Esophagus muscularis mucosa (tissue), 4 donors: ENCODE data around the gene CAPZA2. TPM values are rescaled to one million over a fixed set of nuclear protein-coding genes. Genes with fewer than 3 reads are reported as not detected.

Experiments
- DNase-seq: peaks from one replicate; pipeline ENCODE4 v3.0.0-alpha.2; 2017; ENCODE audit errors: extremely low spot score
- H3K27ac ChIP-seq, 4 donors: fragments of 200-600 bp; sonication (generic); replicated peaks in 1 of 4; 1 replicate in 3 of 4; 2 replicates in 1 of 4; pipeline ENCODE4 v1.5.1; 2016 to 2019; ENCODE audit warnings: mild to moderate bottlenecking in 1 of 4
- H3K27me3 ChIP-seq, 4 donors: fragments of 200-600 bp; sonication (generic); one replicate each; pipeline versions ENCODE4 v1.5.1 to v1.6.0; 2016 to 2019
- H3K36me3 ChIP-seq, 4 donors: fragments of 200-600 bp; sonication (generic); one replicate each; pipeline ENCODE4 v1.5.1; 2016 to 2019
- H3K4me1 ChIP-seq, 4 donors: fragments of 200-600 bp; sonication (generic); one replicate each; pipeline ENCODE4 v1.5.1; 2016 to 2019
- H3K4me3 ChIP-seq, 4 donors: fragments of 200-600 bp; sonication (generic); 1 replicate in 2 of 4; 2 replicates in 2 of 4; pipeline ENCODE4 v1.5.1; 2016 to 2019; ENCODE audit warnings: mild to moderate bottlenecking in 4 of 4, moderate library complexity in 1 of 4
- H3K9me3 ChIP-seq, 4 donors: fragments of 200-600 bp; sonication (generic); 1 replicate in 3 of 4; 2 replicates in 1 of 4; pipeline ENCODE4 v1.5.1; 2016 to 2019
- CTCF ChIP-seq, 3 experiments: fragments of 200-600 bp in 2 of 3; fragments of 450-650 bp in 1 of 3; sonication (generic) in 2 of 3; IDR thresholded peaks; one replicate each; pipeline ENCODE4 v1.5.1; 2017 to 2019; ENCODE audit warnings: antibody characterized with exemption in 3 of 3, mild to moderate bottlenecking in 2 of 3, moderate library complexity in 1 of 3
- EP300 ChIP-seq: sonication (generic); formaldehyde crosslinking; IDR thresholded peaks from one replicate; pipeline ENCODE4 v1.6.1; 2017; ENCODE audit warnings: antibody characterized with exemption
- POLR2A ChIP-seq: fragments of 450-650 bp; IDR thresholded peaks from one replicate; pipeline ENCODE4 v1.6.1; 2017; ENCODE audit warnings: antibody characterized with exemption, moderate library complexity, mild to moderate bottlenecking, low read depth
- POLR2AphosphoS5 ChIP-seq, 2 donors: sonication (generic); formaldehyde crosslinking; IDR thresholded peaks; one replicate each; pipeline ENCODE4 v1.6.1; 2017; ENCODE audit warnings: antibody characterized with exemption in 2 of 2
- WGBS: methylation state at CpG from one replicate; pipeline ENCODE4 v1.1.5; 2018; 5-methylcytosine and 5-hydroxymethylcytosine counted together
- intact Hi-C: fragments of 100-400 bp; cut with DNase I; formaldehyde crosslinking; loops from one replicate; pipeline ENCODE4 v1.15.1; 2023
- total RNA-seq, 4 donors: library from RNA; depleted of rRNA; stranded (reverse); fragments of >200 nt; gene quantifications; one replicate each; pipeline versions ENCODE4 v1.1.0 to v1.2.1, GENCODE V29; 2016

CAPZA2 gene
- total RNA-seq, 4 donors from 2014 or later: 167 to 223 (median 195) TPM

GRCh38 chr7:116966601-116967000 lies 104.2 kb downstream of the CAPZA2 start:
- intact Hi-C loops: no loop called here
- TF ChIP-seq CTCF (IDR thresholded peaks at IDR 0.05) (no peak), EP300 (no peak), POLR2A (no peak), POLR2AphosphoS5 (IDR thresholded peaks at IDR 0.05) (no peak)
- no peak overlapping the region for H3K4me3 ChIP-seq

GRCh38 chr7:116967254-116967922 lies 105.0 kb downstream of the CAPZA2 start:
- intact Hi-C loops: no loop called here
- no peaks in the 10 kb centered on the region for H3K9me3 ChIP-seq
- H3K4me1 ChIP-seq: peaks cover 6 to 13% (median 9%) of the 10 kb centered on the region in 4 donors
- DNase-seq: no peak
- H3K36me3 ChIP-seq: no peaks in the 10 kb centered on the region
- no peaks in the 10 kb centered on the region for H3K27me3 ChIP-seq
- no peak overlapping the region for H3K27ac ChIP-seq
- TF ChIP-seq POLR2A (no peak), EP300 (no peak), POLR2AphosphoS5 (IDR thresholded peaks at IDR 0.05) (no peak), CTCF (IDR thresholded peaks at IDR 0.05) (no peak)
- H3K4me3 ChIP-seq: no peak overlapping the region
- WGBS: 98% methylated on average over 5 of the region's 5 CpGs

More at GRCh38 chr7:116966601-116967000, 104.2 kb downstream of the CAPZA2 start:
- no peaks in the 10 kb centered on the region for H3K9me3 ChIP-seq
- peaks cover 6 to 13% (median 7%) of the 10 kb centered on the region in 4 donors for H3K4me1 ChIP-seq
- no peak overlapping the region for H3K27ac ChIP-seq
- H3K27me3 ChIP-seq: no peaks in the 10 kb centered on the region
- DNase-seq: no peak
- H3K36me3 ChIP-seq: no peaks in the 10 kb centered on the region

GRCh38 chr7:116967983-116968382 lies 105.6 kb downstream of the CAPZA2 start:
- H3K27me3 ChIP-seq: no peaks in the 10 kb centered on the region
- H3K4me1 ChIP-seq: peaks cover 6 to 13% (median 9%) of the 10 kb centered on the region in 4 donors
- WGBS: 84% methylated on average over 1 of the region's 1 CpG
- DNase-seq: no peak
- H3K9me3 ChIP-seq: no peaks in the 10 kb centered on the region
- no peak for TF ChIP-seq EP300
- no peak for TF ChIP-seq POLR2A
- H3K4me3 ChIP-seq: no peak overlapping the region
- H3K27ac ChIP-seq: no peak overlapping the region
- intact Hi-C loops: no loop called here
- no peaks in the 10 kb centered on the region for H3K36me3 ChIP-seq

- H3K27ac ChIP-seq: no peak overlapping the region
- DNase-seq: no peak
- TF ChIP-seq POLR2A (no peak), CTCF (IDR thresholded peaks at IDR 0.05) (no peak), EP300 (no peak), POLR2AphosphoS5 (IDR thresholded peaks at IDR 0.05) (no peak)
Observed at GRCh38 chr7:116968631-116969030, 106.2 kb downstream of the CAPZA2 start.

GRCh38 chr7:116969371-116969902 lies 107.0 kb downstream of the CAPZA2 start:
- DNase-seq: no peak
- no peak overlapping the region for H3K27ac ChIP-seq
- H3K9me3 ChIP-seq: no peaks in the 10 kb centered on the region
- H3K27me3 ChIP-seq: no peaks in the 10 kb centered on the region
- no peak for TF ChIP-seq POLR2AphosphoS5 (IDR thresholded peaks at IDR 0.05)
- H3K4me3 ChIP-seq: no peak overlapping the region
- H3K36me3 ChIP-seq: no peaks in the 10 kb centered on the region
- peaks cover 0 to 13% (median 3%) of the 10 kb centered on the region in 4 donors for H3K4me1 ChIP-seq
- intact Hi-C loops: no loop called here
- 89% methylated on average over 3 of the region's 3 CpGs for whole genome bisulfite sequencing

More at GRCh38 chr7:116968631-116969030, 106.2 kb downstream of the CAPZA2 start:
- Histone ChIP-seq H3K27me3 (no peaks in the 10 kb centered on the region), H3K4me3 (no peak overlapping the region), H3K36me3 (no peaks in the 10 kb centered on the region), H3K4me1 (peaks cover 1 to 13% (median 5%) of the 10 kb centered on the region in 4 donors), H3K9me3 (no peaks in the 10 kb centered on the region)
- intact Hi-C loops: no loop called here
